Small intestine (tissue), 7 donors: Measurements from ENCODE around the gene CCNI. TPM values are rescaled to one million over a fixed set of nuclear protein-coding genes. Genes with fewer than 3 reads are reported as not detected.
A peak's percentile ranks its signal among the peaks of the same experiment; 100 is the strongest.
"Not testable (repeated sequence)": the region's sequence is repeated elsewhere in the genome, so short reads cannot be mapped to it uniquely, and the experiment has no call there.

Source experiments
- DNase-seq, 2 donors: peaks; one replicate each; pipeline versions ENCODE4 v3.0.0 to v3.0.0-alpha.2; 2013
- FAIRE-seq: peaks from 2 replicates; lab custom pipeline; 2012; peaks lifted over from hg19 to GRCh38; lab: Jason Lieb, UNC
- H3K27ac ChIP-seq, 3 donors: one replicate each; pipeline ENCODE4 v1.5.1; 2013; ENCODE audit warnings: low read length in 2 of 3, mild to moderate bottlenecking in 2 of 3, control low read depth in 1 of 3, inconsistent platforms in 1 of 3, low read depth in 1 of 3, moderate library complexity in 1 of 3
- H3K27me3 ChIP-seq, 3 donors: one replicate each; pipeline ENCODE4 v1.6.1; 2013; ENCODE audit warnings: low read length in 3 of 3, inconsistent platforms in 1 of 3; ENCODE audit not compliant: control insufficient read depth in 3 of 3, insufficient read depth in 3 of 3
- H3K36me3 ChIP-seq, 3 donors: one replicate each; pipeline ENCODE4 v1.6.1; 2013; ENCODE audit warnings: low read length in 3 of 3, inconsistent platforms in 1 of 3, low read depth in 1 of 3, mild to moderate bottlenecking in 1 of 3, moderate library complexity in 1 of 3; ENCODE audit not compliant: control insufficient read depth in 3 of 3, insufficient read depth in 2 of 3
- H3K4me1 ChIP-seq, 3 donors: one replicate each; pipeline ENCODE4 v1.6.1; 2013; ENCODE audit warnings: low read length in 2 of 3, inconsistent platforms in 1 of 3, low read depth in 1 of 3, mild to moderate bottlenecking in 1 of 3, moderate library complexity in 1 of 3; ENCODE audit not compliant: control insufficient read depth in 3 of 3, insufficient read depth in 2 of 3
- H3K4me3 ChIP-seq, 3 donors: one replicate each; pipeline ENCODE4 v1.5.1; 2013; ENCODE audit warnings: low read length in 3 of 3, control low read depth in 1 of 3, inconsistent platforms in 1 of 3, low read depth in 1 of 3, mild to moderate bottlenecking in 1 of 3, moderate library complexity in 1 of 3
- H3K9me3 ChIP-seq, 2 donors: one replicate each; pipeline ENCODE4 v1.6.1; 2013; ENCODE audit warnings: low read depth in 1 of 2, low read length in 1 of 2; ENCODE audit not compliant: control insufficient read depth in 2 of 2, insufficient read depth in 1 of 2
- WGBS, 3 donors: extraction: QIAGEN DNeasy Blood & Tissue Kit; methylation state at CpG; one replicate each; pipeline ENCODE4 v1.1.7; 2013; 5-methylcytosine and 5-hydroxymethylcytosine counted together
- polyA plus RNA-seq, 4 donors: library from polyadenylated mRNA; stranded (reverse) in 3 of 4; unstranded in 1 of 4; fragments of 200-250 nt in 3 of 4; fragments of 120-200 nt in 1 of 4; gene quantifications; one replicate each; pipeline versions ENCODE4 v1.2.1 to v1.2.3, GENCODE V29; 2013
- donor health status: healthy with polysubstance abuse.
- donor health status: control.
- donor health status: control.
- donor health status: Bipolar disorder and iron deficiency.
- donor health status: healthy.

CCNI gene
- polyA plus RNA-seq, 4 donors, result 78.9 to 261 (median 131) TPM

- Histone ChIP-seq H3K4me3 (no peak overlapping the region), H3K27me3 (no peaks in the 10 kb centered on the region), H3K4me1 (peaks cover 0 to 17% (median 0%) of the 10 kb centered on the region in 3 donors), H3K36me3 (peaks cover 3 to 12% (median 3%) of the 10 kb centered on the region in 3 donors), H3K9me3 (no peaks in the 10 kb centered on the region), H3K27ac (no peak overlapping the region)
- DNase-seq (peak; percentile 51), FAIRE-seq (no peak)
- 56 to 60% (median 57%) methylated on average over 4 of the region's 4 CpGs for WGBS, 3 donors
Measured at GRCh38 chr4:77044461-77045150, 31.2 kb downstream of the CCNI start.

DNA sequence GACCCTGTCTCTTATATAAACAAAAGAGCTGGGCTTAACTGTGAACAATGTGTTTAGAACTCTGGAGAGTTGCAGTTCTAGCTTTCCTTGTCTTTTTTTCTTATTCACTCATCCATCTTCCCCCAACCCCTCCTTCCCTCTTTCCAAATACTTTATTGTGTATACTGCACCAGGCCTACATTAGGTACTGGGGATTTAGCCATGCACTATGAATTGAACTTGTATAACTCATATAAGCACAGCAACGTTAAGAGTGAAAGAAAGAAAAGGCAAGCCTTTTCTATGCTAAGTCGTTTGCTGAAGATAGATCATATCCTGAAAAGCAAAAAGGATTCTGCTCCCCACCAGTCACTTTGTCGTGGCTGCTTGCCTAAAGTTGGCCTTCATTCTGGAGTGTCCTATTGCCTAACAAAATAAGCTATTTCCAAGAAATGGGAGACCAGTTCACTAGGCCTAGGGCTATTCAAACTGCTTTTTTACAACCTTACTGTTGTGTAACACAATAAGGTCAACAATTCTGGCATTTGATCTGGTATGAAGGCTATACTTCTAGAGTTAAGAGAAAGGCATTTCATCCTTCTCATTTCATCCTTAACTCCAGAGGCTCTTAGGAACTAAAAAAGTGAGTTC lies 32.2 kb downstream of the CCNI start:
- Histone ChIP-seq H3K27ac (no peak overlapping the region), H3K36me3 (peaks cover 3 to 13% (median 4%) of the 10 kb centered on the region in 3 donors), H3K4me1 (peaks cover 0 to 13% (median 0%) of the 10 kb centered on the region in 3 donors), H3K27me3 (no peaks in the 10 kb centered on the region), H3K9me3 (no peaks in the 10 kb centered on the region), H3K4me3 (no peak overlapping the region)
- DNase-seq (peak in 1 of 2 donors; percentile 46), FAIRE-seq (no peak)
- WGBS, 3 donors, result 75 to 83% (median 77%) methylated on average over 3 of the region's 3 CpGs

DNA sequence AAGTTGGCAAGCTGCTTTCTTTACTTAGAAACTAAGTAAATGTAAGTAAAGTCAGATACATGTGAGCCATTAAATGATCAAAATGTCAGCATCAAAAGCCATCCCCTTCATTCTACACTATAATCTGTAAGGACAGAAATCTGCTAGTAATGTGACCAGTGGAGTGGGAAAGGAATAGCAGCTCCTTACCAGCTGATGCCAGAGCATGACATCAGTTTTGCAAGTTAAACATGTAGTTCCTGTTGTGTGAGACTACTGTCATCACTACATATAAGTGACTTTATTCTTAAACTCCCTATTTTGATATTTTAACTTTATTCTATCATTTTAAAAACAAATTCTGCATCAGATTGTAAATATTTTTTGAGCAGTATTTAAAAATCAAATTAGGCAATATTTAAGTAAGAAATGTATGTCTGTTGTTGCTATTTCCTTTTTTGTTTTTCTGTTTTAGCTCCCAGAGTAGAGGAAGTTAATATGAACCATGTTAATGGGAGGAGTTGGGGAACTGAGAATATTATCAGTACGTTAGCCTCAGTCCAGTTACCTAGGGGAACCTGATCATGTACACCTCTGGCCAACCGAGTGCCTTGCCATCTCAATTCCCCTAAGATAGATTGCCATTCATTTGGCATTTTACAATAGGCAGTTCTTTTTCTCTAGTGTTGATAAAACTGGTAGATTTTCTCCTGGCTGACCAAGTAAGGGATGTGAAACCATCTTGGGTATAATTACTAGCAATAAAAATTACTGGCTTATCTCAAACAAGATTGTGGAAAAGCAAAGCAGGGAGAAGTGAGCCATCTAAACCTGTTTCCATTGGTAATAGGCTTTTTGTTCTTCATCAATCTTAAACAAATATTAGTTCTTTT lies 34.7 kb downstream of the CCNI start:
- DNase-seq, result peak; percentile 68 to 72
- H3K27ac ChIP-seq, result peak overlapping the region in 1 of 3 donors; percentile 17
- peaks cover 0 to 8% (median 4%) of the 10 kb centered on the region in 3 donors for H3K36me3 ChIP-seq
- no peak for FAIRE-seq
- WGBS, 3 donors, result 15 to 55% (median 31%) methylated on average over 2 of the region's 2 CpGs
- no peaks in the 10 kb centered on the region for H3K27me3 ChIP-seq
- H3K9me3 ChIP-seq, result no peaks in the 10 kb centered on the region
- H3K4me3 ChIP-seq, result no peak overlapping the region
- H3K4me1 ChIP-seq, result peaks cover 0 to 13% (median 0%) of the 10 kb centered on the region in 3 donors

- no peak overlapping the region for H3K27ac ChIP-seq
- H3K4me3 ChIP-seq, result no peak overlapping the region
- H3K27me3 ChIP-seq, result no peaks in the 10 kb centered on the region
- H3K36me3 ChIP-seq, result peaks cover 0 to 5% (median 4%) of the 10 kb centered on the region in 3 donors
- H3K9me3 ChIP-seq, result no peaks in the 10 kb centered on the region
- 80 to 88% (median 86%) methylated on average over 1 of the region's 1 CpG for WGBS, 3 donors
- H3K4me1 ChIP-seq, result peaks cover 0 to 13% (median 0%) of the 10 kb centered on the region in 3 donors
- FAIRE-seq (no peak), DNase-seq (no peak)
Measured at GRCh38 chr4:77040270-77040669, 35.5 kb downstream of the CCNI start.

- Histone ChIP-seq H3K4me3 (no peak overlapping the region), H3K27me3 (no peaks in the 10 kb centered on the region), H3K36me3 (peaks cover 3 to 7% (median 5%) of the 10 kb centered on the region in 3 donors), H3K9me3 (no peaks in the 10 kb centered on the region), H3K27ac (no peak overlapping the region), H3K4me1 (peaks cover 0 to 13% (median 0%) of the 10 kb centered on the region in 3 donors)
- DNase-seq (no peak), FAIRE-seq (no peak)
- WGBS, 3 donors, result 63 to 98% (median 96%) methylated on average over 2 of the region's 2 CpGs
Measured at GRCh38 chr4:77039796-77040195, 36.0 kb downstream of the CCNI start.

- H3K27ac ChIP-seq, result no peak overlapping the region
- H3K36me3 ChIP-seq, result peaks cover 5 to 11% (median 7%) of the 10 kb centered on the region in 3 donors
- no peaks in the 10 kb centered on the region for H3K9me3 ChIP-seq
- DNase-seq (no peak), FAIRE-seq (no peak)
- peaks cover 0 to 5% (median 0%) of the 10 kb centered on the region in 3 donors for H3K4me1 ChIP-seq
- H3K4me3 ChIP-seq, result no peak overlapping the region
- 84 to 96% (median 93%) methylated on average over 3 of the region's 3 CpGs for WGBS, 3 donors
- no peaks in the 10 kb centered on the region for H3K27me3 ChIP-seq
Measured at GRCh38 chr4:77037736-77038135, 38.1 kb downstream of the CCNI start.

GRCh38 chr4:77037168-77037567 lies 38.6 kb downstream of the CCNI start:
- H3K4me3 ChIP-seq, FAIRE-seq, H3K27me3 ChIP-seq, H3K4me1 ChIP-seq, H3K27ac ChIP-seq, DNase-seq, H3K9me3 ChIP-seq: not testable (repeated sequence)
- peaks cover 5 to 13% (median 7%) of the 10 kb centered on the region in 3 donors for H3K36me3 ChIP-seq
- 98 to 100% (median 99%) methylated on average over 5 of the region's 5 CpGs for WGBS, 3 donors

GRCh38 chr4:77036206-77036605 lies 39.6 kb downstream of the CCNI start:
- Histone ChIP-seq H3K27ac (no peak overlapping the region), H3K4me3 (no peak overlapping the region), H3K36me3 (peaks cover 5 to 14% (median 7%) of the 10 kb centered on the region in 3 donors), H3K27me3 (no peaks in the 10 kb centered on the region), H3K4me1 (peaks cover 0 to 1% (median 0%) of the 10 kb centered on the region in 3 donors), H3K9me3 (no peaks in the 10 kb centered on the region)
- DNase-seq (no peak), FAIRE-seq (no peak)
- WGBS, 3 donors, result 73 to 96% (median 88%) methylated on average over 2 of the region's 2 CpGs
